ENCODE results near the gene KCTD21. TPM values are rescaled to one million over a fixed set of nuclear protein-coding genes. Genes with fewer than 3 reads are reported as not detected.

The KCTD21 gene
- total and polyA plus RNA-seq, 5 donors, result 4.6 to 10.7 (median 9.7) TPM

DNA sequence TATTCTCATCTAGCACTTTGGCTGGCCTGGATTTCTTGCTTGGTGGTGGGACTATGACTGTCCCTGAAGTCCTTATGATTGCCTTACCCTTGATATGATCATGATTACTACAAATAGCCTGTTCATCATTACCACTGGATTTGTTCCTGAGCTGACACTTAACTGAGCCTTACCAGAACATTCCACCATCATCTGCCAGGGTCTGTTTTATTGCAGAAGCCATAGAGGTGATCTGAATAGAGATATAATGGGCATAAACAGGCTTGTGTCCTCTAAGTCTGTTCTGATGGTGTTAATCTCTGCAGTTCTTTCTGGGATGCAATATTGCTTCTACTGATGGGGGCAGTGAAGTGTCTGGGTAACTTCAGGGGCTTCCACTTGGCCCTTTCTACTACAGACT, 36.6 kb downstream of the KCTD21 start:
- no peaks in the 10 kb centered on the region for H3K9me3 ChIP-seq (ENCODE audit: control insufficient read depth, low read length)
- no peak overlapping the region for H3K27ac ChIP-seq (ENCODE audit: low read length)
- no peaks in the 10 kb centered on the region for H3K4me1 ChIP-seq (ENCODE audit: control insufficient read depth, insufficient read depth, low read length)
- H3K27me3 ChIP-seq (ENCODE audit: control insufficient read depth, insufficient read depth), result no peaks in the 10 kb centered on the region
- no peak overlapping the region for H3K4me3 ChIP-seq (ENCODE audit: low read length)
- intact Hi-C loops (cut with DNase I), result no loop called here
- ATAC-seq (no peak), DNase-seq (no peak)

DNA sequence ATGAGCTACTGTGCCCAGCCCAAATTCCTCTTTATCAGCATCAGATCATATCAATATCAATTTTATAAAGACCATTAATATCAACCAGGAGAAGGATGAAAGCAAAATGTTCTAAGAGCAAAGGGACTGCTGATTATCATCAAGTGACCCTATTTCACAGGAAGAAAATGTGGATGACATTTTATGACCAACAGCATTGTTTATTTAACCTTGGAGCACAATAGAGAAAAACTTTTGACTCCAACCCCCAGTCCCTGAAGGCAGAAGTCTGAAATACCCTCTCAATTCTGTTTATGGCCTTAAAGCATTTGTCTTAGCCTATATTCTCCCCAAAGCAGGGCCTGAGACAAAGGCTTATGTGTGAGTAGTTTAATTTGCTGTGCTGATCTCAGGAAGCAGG, 37.7 kb downstream of the KCTD21 start:
- DNase-seq, result no peak
- Histone ChIP-seq H3K4me3 (ENCODE audit: low read length) (no peak overlapping the region), H3K27ac (ENCODE audit: low read length) (no peak overlapping the region), H3K9me3 (ENCODE audit: control insufficient read depth, low read length) (no peaks in the 10 kb centered on the region), H3K4me1 (ENCODE audit: control insufficient read depth, insufficient read depth, low read length) (no peaks in the 10 kb centered on the region), H3K27me3 (ENCODE audit: control insufficient read depth, insufficient read depth) (no peaks in the 10 kb centered on the region)
- no peak for ATAC-seq
- intact Hi-C loops (cut with DNase I), result no loop called here

DNA sequence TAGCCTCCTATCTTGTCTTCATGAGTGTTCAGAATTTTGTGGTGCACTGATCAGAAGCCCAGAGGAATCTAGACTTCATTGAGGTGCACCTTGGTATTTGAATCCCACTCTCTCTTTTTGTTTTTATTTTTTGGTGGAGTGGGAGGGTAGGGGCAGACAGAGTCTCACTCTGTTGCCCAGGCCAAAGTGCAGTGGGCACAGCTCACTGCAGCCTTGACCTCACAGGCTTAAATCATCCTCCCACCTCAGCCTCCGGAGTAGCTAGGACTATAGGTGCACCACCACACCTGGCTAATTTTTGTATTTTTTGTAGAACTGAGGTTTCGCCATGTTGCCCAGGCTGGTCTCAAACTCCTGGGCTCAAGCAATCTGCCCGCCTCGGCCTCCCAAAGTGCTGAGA, 38.1 kb downstream of the KCTD21 start:
- no peaks in the 10 kb centered on the region for H3K4me1 ChIP-seq (ENCODE audit: control insufficient read depth, insufficient read depth, low read length)
- no peak overlapping the region for H3K4me3 ChIP-seq (ENCODE audit: low read length)
- H3K27me3 ChIP-seq (ENCODE audit: control insufficient read depth, insufficient read depth), result no peaks in the 10 kb centered on the region
- H3K27ac ChIP-seq (ENCODE audit: low read length), result no peak overlapping the region
- H3K9me3 ChIP-seq (ENCODE audit: control insufficient read depth, low read length), result no peaks in the 10 kb centered on the region
- 94% methylated on average over 4 of the region's 4 CpGs for WGBS
- DNase-seq, result no peak
- ATAC-seq, result no peak
- intact Hi-C loops (cut with DNase I), result no loop called here

- H3K27me3 ChIP-seq (ENCODE audit: control insufficient read depth, insufficient read depth), result no peaks in the 10 kb centered on the region
- WGBS, result 4% methylated on average over 1 of the region's 1 CpG
- DNase-seq, result peak in 1 of 3 donors; percentile 69
- intact Hi-C loops (cut with DNase I), result loop anchor here in 2 of 4 donors (10.0 kb wide), 2 partner anchors 265 to 415 kb away; partner anchors contain the start of gene GAB2 (in 1 of the 2)
- ATAC-seq, result peak; percentile 74 to 75
- H3K27ac ChIP-seq (ENCODE audit: low read length), result no peak overlapping the region
- no peaks in the 10 kb centered on the region for H3K4me1 ChIP-seq (ENCODE audit: control insufficient read depth, insufficient read depth, low read length)
- no peaks in the 10 kb centered on the region for H3K9me3 ChIP-seq (ENCODE audit: control insufficient read depth, low read length)
- H3K4me3 ChIP-seq (ENCODE audit: low read length), result no peak overlapping the region
Observed at GRCh38 chr11:78149646-78150045, 38.8 kb downstream of the KCTD21 start.

DNA sequence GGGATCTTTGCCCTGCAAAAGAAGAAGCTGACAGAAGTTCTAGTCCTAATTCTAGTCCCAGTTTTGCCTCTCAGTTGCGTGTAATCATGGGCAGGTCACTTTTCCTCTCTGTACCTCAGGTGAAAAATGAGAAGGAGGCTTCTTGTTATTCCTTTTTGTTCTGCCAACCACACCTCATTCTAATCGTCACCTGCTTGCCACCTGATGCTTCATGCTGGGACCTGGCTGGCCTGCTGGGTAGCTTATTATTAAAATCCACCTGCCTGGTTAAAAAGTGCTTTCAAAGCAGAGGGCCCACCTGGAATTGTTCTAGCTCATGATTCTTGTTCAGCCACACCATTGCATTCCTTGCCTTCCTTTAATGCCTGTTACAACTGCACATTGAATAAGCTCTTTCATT, 40.6 kb downstream of the KCTD21 start:
- intact Hi-C loops (cut with DNase I), result loop anchor here in 2 of 4 donors (10.0 kb wide), 2 partner anchors 267 to 417 kb away; partner anchors contain the start of gene GAB2 (in 1 of the 2)
- WGBS, result 91% methylated on average over 2 of the region's 2 CpGs
- no peaks in the 10 kb centered on the region for H3K9me3 ChIP-seq (ENCODE audit: control insufficient read depth, low read length)
- no peaks in the 10 kb centered on the region for H3K27me3 ChIP-seq (ENCODE audit: control insufficient read depth, insufficient read depth)
- no peak overlapping the region for H3K4me3 ChIP-seq (ENCODE audit: low read length)
- no peaks in the 10 kb centered on the region for H3K4me1 ChIP-seq (ENCODE audit: control insufficient read depth, insufficient read depth, low read length)
- H3K27ac ChIP-seq (ENCODE audit: low read length), result no peak overlapping the region
- no peak for DNase-seq
- no peak for ATAC-seq

GRCh38 chr11:78145511-78146025, 42.9 kb downstream of the KCTD21 start:
- Histone ChIP-seq H3K27ac (ENCODE audit: low read length) (no peak overlapping the region), H3K9me3 (ENCODE audit: control insufficient read depth, low read length) (no peaks in the 10 kb centered on the region), H3K4me3 (ENCODE audit: low read length) (no peak overlapping the region), H3K4me1 (ENCODE audit: control insufficient read depth, insufficient read depth, low read length) (no peaks in the 10 kb centered on the region), H3K27me3 (ENCODE audit: control insufficient read depth, insufficient read depth) (no peaks in the 10 kb centered on the region)
- DNase-seq (no peak), ATAC-seq (no peak)
- intact Hi-C loops (cut with DNase I), result loop anchor here in 2 of 4 donors (10.0 kb wide), 2 partner anchors 269 to 419 kb away; partner anchors contain the start of gene GAB2 (in 1 of the 2)
- WGBS, result 90% methylated on average over 1 of the region's 1 CpG

- WGBS, result 77% methylated on average over 17 of the region's 17 CpGs
- intact Hi-C loops (cut with DNase I), result loop anchor here in 2 of 4 donors (10.0 kb wide), 2 partner anchors 274 to 424 kb away; partner anchors contain the start of gene GAB2 (in 1 of the 2)
Observed at GRCh38 chr11:78140392-78141077, 47.9 kb downstream of the KCTD21 start.

GRCh38 chr11:78139422-78140391, 48.7 kb downstream of the KCTD21 start, which contains the start of gene ALG8:
Gene ALG8, minus strand, starts transcription at chr11:78139626. Its CDS starts 38 bp downstream, at chr11:78139588.
- H3K4me1 ChIP-seq (ENCODE audit: control insufficient read depth, insufficient read depth, low read length), result peaks cover 2% of the 10 kb centered on the region
- intact Hi-C loops (cut with DNase I), result loop anchor here in 2 of 4 donors (10.0 kb wide), 2 partner anchors 275 to 425 kb away; partner anchors contain the start of gene GAB2 (in 1 of the 2)
- no peaks in the 10 kb centered on the region for H3K27me3 ChIP-seq (ENCODE audit: control insufficient read depth, insufficient read depth)
- DNase-seq, result peak; percentile 96 to 99 (median 99)
- H3K27ac ChIP-seq (ENCODE audit: low read length), result peak within 1 kb of the TSS; percentile 76
- WGBS, result 3% methylated on average over 52 of the region's 52 CpGs
- H3K9me3 ChIP-seq (ENCODE audit: control insufficient read depth, low read length), result no peaks in the 10 kb centered on the region
- peak; percentile 99 for ATAC-seq
- H3K4me3 ChIP-seq (ENCODE audit: low read length), result peak within 1 kb of the TSS; percentile 88

More at GRCh38 chr11:78140392-78141077, 47.9 kb downstream of the KCTD21 start:
- H3K27ac ChIP-seq (ENCODE audit: low read length), result no peak overlapping the region
- no peaks in the 10 kb centered on the region for H3K27me3 ChIP-seq (ENCODE audit: control insufficient read depth, insufficient read depth)
- no peaks in the 10 kb centered on the region for H3K9me3 ChIP-seq (ENCODE audit: control insufficient read depth, low read length)
- no peak for ATAC-seq
- H3K4me1 ChIP-seq (ENCODE audit: control insufficient read depth, insufficient read depth, low read length), result peaks cover 2% of the 10 kb centered on the region
- H3K4me3 ChIP-seq (ENCODE audit: low read length), result peak overlapping the region; percentile 88
- no peak for DNase-seq

DNA sequence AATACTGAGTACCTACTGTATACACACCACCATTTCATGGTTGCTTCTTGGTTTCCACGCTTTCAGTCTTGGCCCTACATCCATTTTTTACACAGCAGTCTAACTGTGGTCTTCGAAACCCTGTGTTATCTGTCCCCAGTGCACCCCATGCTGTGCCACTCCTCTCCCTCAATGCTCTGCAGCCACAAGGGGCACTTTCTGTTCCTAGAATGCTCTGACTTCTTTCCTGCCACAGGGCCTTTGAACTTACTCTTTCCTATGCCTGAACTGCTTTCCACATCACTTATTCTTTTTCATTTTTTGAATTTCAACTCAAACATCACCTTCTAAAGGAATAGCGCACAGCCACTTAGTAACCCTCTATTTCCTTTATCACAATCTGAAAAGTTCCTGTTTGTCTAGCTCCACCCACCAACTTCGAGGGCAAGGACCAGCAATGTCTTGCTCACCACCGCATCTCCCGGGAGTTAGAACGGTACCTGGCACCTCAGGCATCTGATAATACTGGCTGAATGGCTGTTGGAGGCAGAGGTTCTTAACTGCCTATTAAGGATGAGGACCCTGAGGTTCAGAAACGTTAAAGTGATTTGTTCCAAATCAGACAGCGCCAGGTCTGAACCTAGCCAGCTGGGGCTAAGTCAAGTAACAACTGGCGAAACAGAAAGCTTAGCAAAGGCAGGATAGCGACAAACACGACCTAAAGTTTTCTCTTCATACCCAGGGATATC, 49.6 kb downstream of the KCTD21 start:
- DNase-seq, result no peak
- intact Hi-C loops (cut with DNase I), result no loop called here
- Histone ChIP-seq H3K4me3 (ENCODE audit: low read length) (peak overlapping the region; percentile 88), H3K9me3 (ENCODE audit: control insufficient read depth, low read length) (no peaks in the 10 kb centered on the region), H3K27ac (ENCODE audit: low read length) (peak overlapping the region; percentile 76), H3K4me1 (ENCODE audit: control insufficient read depth, insufficient read depth, low read length) (peaks cover 2% of the 10 kb centered on the region), H3K27me3 (ENCODE audit: control insufficient read depth, insufficient read depth) (no peaks in the 10 kb centered on the region)
- ATAC-seq, result peak in 1 of 2 donors; percentile 41
- WGBS, result 20% methylated on average over 12 of the region's 12 CpGs

- Histone ChIP-seq H3K27me3 (ENCODE audit: control insufficient read depth, insufficient read depth) (no peaks in the 10 kb centered on the region), H3K4me3 (ENCODE audit: low read length) (no peak overlapping the region), H3K9me3 (ENCODE audit: control insufficient read depth, low read length) (no peaks in the 10 kb centered on the region), H3K27ac (ENCODE audit: low read length) (no peak overlapping the region), H3K4me1 (ENCODE audit: control insufficient read depth, insufficient read depth, low read length) (peaks cover 2% of the 10 kb centered on the region)
- intact Hi-C loops (cut with DNase I), result no loop called here
- 88% methylated on average over 4 of the region's 4 CpGs for WGBS
- ATAC-seq (no peak), DNase-seq (no peak)
Observed at GRCh38 chr11:78138291-78138690, 50.1 kb downstream of the KCTD21 start.
